ENCODE data around the gene PRPF40A.
A peak's percentile ranks its signal among the peaks of the same experiment; 100 is the strongest.

Gene PRPF40A

DNA sequence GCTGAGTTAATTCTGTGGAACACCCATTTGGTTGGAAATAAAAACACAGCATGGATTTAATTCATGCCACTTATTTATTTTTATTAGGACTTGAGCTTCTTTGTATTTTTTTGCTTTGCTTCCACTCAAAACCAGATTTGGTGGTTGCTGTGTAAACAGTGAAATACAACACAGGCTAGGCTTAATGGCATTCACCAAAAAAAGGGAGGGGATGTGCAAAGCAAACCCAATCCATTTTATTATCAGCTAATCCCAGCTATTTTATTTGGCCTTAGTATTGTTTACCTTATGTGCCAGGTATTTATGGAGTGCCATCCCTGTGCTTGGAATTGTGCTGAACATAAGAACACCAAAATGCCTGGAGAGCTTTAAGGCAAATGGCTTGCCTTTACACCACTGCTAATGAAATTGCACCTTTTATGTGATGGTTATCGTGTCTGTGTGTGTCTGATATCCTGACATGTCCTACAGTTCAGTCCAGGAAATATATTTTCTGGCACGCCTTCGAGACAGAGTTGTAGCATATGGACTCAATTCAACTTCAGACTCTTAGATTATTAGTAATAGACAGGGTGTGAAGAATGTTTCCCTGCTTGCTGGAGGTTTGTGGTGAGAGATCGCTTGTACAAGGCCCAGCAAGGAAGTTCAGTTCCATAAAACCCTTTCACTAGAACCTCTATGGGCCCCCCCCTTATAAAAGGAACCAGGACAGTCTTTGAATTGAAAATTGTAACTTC is 99.6 kb downstream of the PRPF40A start:
- DNase-seq (ENCODE audit: low read depth): no peak

DNA sequence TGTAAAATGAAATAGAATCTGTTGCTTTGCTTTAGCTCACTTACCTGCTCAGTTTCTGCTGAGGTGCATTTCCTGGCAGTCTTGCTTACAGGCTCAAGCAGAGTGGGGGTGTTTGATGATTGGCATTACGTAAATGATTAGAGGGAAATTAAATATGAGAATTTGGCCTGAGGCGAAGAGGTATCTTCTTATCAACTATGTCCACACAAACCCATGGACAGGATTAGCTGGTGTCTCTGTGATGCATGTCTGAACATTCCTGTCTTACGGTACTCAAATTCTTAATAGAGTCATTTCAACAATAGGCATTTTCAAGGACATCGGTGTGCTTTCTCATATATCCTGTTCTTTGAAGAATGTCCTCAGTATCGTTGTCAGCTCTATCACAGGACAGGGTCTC is 102.1 kb downstream of the PRPF40A start:
- no peak for DNase-seq (ENCODE audit: low read depth)

DNA sequence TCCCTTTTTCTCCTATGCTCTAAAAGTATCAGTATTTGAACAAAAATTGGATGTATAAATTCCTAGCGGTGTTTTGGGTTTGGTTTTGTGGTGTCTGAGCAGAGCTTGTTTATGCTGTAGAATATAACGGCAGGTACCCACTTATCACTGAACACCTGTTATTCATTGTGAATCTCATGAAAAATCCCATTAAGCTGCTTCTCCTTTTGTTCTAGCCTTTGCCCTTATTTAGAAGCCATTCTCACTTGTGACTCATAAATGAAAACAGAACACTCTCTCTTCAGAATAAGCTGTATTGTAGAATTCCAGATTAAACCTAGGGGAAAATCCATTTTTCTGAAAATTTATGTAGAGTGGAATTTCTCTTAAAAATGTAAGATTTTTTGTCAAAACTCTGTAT is 104.0 kb downstream of the PRPF40A start:
- DNase-seq (ENCODE audit: low read depth): no peak

DNA sequence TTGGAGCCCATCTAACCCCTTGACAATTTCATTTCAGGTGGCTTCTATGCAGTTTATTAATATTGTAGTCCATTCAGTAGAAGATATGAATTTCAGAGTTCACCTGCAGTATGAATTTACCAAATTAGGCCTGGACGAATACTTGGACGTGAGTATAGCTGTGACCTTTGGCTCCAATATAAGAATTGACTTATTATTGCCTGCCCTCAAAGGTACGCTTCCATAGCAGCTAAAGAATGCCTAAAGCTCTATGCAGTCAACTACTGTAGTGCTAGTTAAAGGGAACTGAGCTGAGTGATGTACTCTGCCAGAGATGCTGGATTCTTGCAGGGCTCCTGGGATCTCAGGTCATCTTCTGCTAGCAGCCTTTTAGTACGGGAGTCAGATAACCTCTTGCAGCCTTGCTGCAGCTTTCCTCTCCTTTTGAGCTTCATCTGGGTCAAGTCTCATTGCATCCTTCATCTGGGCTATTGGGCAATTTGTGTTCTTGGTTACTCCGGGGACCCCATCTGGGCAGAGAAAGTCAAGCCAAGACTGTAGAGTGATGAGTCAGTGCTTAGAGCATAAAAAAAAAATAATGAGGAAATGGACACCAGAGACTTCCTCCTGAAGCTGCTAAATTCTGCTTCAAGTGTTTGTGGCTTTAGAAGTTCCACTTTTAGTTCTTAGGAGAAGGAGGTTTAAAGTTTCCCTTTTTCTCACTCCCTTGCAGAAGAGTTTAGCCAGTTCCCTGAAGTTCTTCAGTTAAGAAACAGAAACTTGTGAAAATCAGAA is 105.6 kb downstream of the PRPF40A start:
- peak; percentile 63 for DNase-seq (ENCODE audit: low read depth)

DNA sequence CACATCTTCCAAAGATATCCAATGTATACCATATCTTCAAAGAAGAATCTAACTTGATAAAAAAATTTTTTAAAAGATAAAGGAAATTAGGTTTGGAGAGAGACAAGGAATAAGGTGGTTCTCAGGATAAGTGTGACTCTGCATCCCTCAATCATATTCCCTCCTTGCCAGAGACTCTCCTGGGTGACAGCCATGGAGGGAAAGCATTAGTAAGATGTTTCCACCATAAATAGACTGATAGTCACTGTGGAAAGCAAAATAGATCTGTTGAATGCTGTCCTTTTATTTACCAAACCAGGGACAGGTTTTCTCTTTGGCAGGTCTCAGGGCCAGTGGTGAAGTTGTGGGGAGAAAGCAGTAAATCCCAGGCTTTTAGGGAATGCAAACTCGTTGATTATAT is 107.6 kb downstream of the PRPF40A start:
- no peak for DNase-seq (ENCODE audit: low read depth)

DNA sequence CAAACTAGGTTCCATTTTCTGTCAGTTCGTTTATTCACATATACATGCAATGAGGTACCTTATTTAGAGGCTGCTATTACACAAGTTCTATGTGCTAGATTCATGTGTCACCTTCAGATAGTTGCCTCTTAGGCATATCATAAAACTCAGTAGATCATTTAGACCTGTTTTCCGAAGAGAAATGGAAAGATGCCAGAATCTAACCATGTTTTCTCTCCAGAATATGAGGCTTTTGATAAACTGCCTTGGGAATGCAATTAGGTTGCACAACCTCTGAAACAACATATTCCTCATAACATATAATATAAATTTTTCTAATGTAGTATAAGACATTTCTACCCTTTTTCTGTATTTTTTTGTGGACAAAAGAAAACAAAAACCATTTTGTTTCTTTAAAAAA is 108.1 kb downstream of the PRPF40A start:
- no peak for DNase-seq (ENCODE audit: low read depth)

DNA sequence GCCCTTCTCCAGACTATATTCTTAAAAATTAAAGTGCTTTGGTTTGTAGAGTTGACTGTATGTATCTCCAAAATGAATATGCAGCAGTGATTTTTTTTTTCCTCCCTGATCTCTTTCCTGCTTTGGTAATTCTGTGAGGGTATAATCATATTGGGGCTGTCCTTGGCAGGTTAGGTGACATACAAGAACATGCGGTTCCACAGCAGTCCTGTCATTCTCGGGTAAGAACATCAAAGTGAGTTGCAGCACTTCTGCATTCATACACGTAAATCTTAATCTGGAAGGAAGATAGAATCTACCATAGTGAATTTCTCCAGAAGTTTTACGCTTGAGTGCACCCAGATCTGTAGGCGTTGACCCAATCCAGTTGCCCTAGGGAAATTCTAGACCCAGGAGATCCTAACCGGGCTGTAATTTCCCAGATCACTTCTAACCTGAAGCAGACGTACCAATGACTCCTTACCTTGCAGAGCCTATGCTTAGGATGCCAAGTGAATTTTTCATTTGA is 109.4 kb downstream of the PRPF40A start:
- no peak for DNase-seq (ENCODE audit: low read depth)

DNA sequence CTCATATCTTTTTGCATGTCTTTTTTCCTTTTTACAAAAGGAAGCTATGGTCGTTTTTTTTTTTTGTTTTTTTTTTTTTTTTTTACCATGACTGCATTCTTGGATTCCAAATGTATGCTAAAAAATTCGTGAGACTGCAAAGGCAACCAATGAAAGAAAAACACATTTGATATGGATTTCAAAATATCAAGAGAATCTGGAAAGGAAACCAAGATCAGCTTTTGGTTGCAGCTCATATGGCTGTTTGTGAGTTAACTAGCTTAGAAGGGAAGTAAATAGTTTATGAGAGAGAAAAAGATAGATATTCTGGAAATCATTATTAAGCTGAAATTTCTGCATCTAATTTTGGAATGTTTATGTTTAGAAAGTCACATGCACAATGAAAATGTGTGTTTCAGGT is 110.3 kb downstream of the PRPF40A start:
- DNase-seq (ENCODE audit: low read depth): no peak

DNA sequence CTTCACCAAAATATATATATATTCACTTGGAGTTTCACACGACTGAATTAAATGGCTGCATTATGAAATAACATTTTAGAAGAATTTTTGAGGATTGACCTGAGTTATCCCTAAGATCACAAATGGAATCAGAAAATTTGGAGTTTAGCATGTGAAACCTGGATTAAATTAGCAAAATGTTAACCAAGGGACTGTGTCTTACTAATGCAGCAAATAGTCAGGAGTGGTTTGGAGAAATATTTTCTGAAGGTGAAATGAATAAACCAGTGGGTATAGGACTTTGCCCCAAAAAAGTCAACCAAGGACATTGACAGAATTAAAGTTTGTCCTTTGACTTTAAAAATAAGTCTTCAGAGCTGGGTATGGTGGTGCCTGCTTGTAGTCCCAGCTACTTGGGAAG is 111.2 kb downstream of the PRPF40A start:
- no peak for DNase-seq (ENCODE audit: low read depth)

DNA sequence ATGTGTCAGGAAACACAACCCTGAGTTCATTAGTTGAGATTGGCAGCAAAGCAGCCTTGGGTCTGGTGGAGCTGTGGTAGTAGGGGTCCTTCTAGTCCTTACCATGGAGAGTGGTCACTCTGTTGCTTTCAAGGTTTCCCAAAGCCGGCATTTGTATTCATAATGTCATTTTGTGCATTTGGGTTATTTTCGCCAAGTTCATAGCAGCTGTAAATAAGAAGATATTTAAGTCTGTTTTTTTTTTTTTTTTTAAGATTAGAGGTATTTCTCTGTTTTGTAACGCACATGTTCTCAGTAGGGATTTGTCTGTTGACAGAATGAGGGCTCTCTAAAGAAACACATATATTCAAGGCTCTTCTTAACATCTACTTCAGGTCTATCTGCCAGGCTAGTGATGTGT is 114.1 kb downstream of the PRPF40A start:
- no peak for DNase-seq (ENCODE audit: low read depth)

DNA sequence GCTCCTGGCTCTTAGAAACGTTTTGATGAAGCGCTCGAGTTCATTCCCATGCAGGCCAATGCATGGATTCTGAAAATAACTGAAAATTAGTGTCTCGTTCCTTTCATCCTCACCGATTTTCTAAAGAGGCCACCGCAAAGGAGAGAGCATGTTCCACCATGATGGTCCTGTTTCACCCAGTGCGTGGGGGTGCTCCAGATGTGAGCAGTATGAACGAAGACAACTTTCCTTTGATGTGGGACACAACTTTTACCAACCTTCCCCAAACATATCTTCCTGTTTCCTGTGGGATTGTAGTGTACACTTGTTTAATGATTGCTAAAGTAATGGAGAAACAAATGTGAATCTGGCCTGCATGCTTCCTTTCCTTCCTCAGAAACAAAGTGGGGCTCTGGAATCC is 114.5 kb downstream of the PRPF40A start:
- DNase-seq (ENCODE audit: low read depth): no peak
